OCI-LY3 (cell line): ENCODE measurements around the gene CCDC12.

ENCODE experiments used
- EZH2phosphoT487 ChIP-seq: fragments of 200-600 bp; shearing (Covaris generic); IDR thresholded peaks from 2 replicates; pipeline ENCODE4 v1.6.1; 2018; ENCODE audit warnings: antibody characterized with exemption, mixed run types, low read depth
- TF ChIP-seq, protein P1 (sequence below): fragments of 200-600, 300-600 bp; sonication (generic); IDR thresholded peaks from 2 replicates; pipeline ENCODE4 v1.5.1; 2014; ENCODE audit warnings: antibody characterized with exemption, low read length, low read depth

DNA sequence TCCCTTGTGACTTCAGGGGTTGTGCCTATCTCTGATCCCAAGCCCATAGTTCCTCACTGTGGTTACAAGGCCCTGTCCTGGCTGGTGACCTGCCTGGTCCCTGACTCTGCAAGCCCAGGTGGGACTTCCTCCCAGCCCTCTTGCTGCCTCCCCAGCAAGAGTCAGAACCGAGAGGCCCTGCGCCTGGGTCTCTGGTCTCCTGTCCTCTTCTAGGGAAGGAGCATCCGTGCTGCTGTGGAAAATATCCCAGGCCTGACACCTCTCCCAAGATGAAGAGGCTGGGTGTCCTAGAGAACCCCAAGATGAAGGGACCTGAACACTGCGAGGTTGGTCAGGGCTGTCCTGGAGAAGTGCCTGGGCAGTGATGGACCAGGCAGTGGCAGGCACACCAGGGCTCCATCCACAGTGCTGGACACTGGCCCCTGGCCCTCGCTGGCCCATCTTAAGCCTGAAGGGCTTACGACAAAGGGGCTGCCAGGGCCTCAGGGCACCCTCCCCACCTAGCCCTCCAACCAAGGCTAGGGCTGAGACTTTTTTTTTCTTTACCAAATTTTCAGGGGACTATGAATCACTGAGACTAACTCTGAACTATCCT lies 66.3 kb downstream of the CCDC12 start:
- TF ChIP-seq, protein P1, sequence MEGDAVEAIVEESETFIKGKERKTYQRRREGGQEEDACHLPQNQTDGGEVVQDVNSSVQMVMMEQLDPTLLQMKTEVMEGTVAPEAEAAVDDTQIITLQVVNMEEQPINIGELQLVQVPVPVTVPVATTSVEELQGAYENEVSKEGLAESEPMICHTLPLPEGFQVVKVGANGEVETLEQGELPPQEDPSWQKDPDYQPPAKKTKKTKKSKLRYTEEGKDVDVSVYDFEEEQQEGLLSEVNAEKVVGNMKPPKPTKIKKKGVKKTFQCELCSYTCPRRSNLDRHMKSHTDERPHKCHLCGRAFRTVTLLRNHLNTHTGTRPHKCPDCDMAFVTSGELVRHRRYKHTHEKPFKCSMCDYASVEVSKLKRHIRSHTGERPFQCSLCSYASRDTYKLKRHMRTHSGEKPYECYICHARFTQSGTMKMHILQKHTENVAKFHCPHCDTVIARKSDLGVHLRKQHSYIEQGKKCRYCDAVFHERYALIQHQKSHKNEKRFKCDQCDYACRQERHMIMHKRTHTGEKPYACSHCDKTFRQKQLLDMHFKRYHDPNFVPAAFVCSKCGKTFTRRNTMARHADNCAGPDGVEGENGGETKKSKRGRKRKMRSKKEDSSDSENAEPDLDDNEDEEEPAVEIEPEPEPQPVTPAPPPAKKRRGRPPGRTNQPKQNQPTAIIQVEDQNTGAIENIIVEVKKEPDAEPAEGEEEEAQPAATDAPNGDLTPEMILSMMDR = no peak
- TF ChIP-seq EZH2phosphoT487 = no peak
